NCI-H345 (cell line): ENCODE measurements around the gene PDE1C.

Experiments used
- DNase-seq: peaks from one replicate; lab custom pipeline; 2025; lab: John Stamatoyannopoulos, UW

The PDE1C gene

GRCh38 chr7:31892099-31892829, 177.9 kb downstream of the PDE1C start:
- no peak for DNase-seq

GRCh38 chr7:31890766-31891165, 179.4 kb downstream of the PDE1C start:
- DNase-seq, result no peak

- DNase-seq, result no peak
Measured at GRCh38 chr7:31890198-31890597, 180.0 kb downstream of the PDE1C start.

DNA sequence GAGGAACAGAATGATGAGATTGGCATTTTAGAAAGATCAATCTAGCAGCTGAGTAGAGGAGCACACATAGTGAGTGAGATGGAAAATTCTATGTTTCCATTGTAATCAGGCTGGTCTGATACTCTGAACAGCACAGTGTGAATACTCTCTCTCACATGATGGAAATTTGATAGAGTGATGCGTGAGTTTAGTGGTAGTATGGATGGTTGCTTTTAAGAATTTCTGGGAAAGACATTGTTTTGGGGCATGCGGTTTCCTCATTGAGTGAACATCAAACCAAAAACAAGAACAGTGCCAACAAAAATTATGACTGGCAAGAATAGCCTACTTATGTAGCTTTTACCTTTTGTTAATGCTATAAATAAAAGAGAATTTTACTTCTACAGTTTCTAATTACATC, 183.2 kb downstream of the PDE1C start:
- DNase-seq, result no peak

- no peak for DNase-seq
Measured at GRCh38 chr7:31885171-31885570, 185.0 kb downstream of the PDE1C start.

GRCh38 chr7:31883761-31884164, 186.4 kb downstream of the PDE1C start:
- DNase-seq, result no peak

GRCh38 chr7:31882187-31882586, 188.0 kb downstream of the PDE1C start:
- no peak for DNase-seq

DNA sequence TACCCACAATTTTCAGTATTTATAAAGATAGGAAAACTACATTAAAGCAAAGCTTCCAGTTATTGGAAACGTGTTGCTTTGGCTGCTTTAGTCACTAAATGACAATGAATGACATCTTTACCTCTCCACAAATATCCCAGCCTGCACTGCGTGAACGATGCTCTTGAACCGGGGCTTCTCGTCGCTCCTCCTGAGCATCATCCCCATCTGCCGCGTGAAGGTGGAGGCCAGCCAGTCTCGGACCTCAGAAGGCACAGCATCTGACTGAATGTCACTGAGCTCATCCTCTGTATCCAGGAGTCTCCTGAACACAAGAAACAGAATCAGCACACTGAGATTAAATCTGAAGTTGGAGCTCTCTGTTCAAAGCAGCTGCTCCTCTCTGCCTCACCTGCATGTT, 191.3 kb downstream of the PDE1C start:
- DNase-seq, result no peak

DNA sequence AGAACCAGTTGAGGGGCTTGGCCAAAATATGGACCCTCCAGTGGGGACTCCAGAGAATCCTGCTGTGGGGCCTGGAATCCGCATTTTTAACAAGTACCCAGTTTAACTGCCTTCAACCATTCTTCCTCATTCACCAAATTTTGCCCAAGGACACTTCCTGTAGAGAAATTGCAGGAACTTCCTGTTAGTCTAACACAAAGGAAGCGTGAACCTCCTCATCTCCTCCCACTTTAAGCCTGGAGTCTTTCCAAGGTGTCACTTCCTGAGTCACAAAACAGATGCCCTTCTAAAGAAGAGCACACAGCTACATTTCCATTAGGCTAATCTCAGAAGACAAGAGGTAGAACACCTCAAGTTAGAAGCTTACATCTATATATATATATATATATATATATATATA, 194.8 kb downstream of the PDE1C start:
- no peak for DNase-seq

- no peak for DNase-seq
Measured at GRCh38 chr7:31874631-31875386, 195.4 kb downstream of the PDE1C start.

DNA sequence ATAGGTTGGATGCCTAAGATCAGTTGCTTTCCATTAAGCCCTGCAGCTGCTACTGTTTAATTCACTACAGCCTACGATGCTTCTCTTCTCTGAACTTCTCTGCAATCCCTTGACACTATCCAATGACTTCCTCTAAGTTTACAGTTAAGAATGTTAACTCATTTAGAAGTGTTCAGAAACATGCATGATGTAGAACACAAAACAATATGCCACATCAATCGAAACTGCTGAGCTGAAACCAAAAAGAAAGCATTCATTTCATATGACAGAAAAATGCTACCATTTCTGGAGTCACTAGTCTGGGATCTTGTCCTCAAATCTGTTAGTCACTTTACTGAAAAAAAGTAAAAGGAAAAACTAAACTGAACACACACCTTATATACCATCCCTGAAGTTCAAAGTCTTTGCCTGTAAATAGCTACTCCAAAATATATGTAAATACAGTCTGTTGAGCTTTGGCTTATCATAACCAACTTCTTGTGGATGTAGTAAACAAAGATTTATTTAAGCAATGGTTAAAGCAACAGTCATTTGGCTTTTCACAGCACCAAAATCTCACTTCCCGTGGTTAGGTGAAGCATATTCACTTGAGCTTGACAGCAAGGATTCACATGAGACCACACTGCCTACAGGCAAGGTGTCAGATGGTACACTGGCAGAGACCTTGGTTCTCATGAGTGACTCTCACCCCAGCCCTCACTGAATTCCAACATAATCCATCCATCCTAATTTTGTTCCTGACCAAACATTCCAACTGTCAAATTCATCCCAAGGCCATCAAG, 196.2 kb downstream of the PDE1C start:
- no peak for DNase-seq

- DNase-seq, result no peak
Measured at GRCh38 chr7:31872545-31873370, 197.4 kb downstream of the PDE1C start.

DNA sequence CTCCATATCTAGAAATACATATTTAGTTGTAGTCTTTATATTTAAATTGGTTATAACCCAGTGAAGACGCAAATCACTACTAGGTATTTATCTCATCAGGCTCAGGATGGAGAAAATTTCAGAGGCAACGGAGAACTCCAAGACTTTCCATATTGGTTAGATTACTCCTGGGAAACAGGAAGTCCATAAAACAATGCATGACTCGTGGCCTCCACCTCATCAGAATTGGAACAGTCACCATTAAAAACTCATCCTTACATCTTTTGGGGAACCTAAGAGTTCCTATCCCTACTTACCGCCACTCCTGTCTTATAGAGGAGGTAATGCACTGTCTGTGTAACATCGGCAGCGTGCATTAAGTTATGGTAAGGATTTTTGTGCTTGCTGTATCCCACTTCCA, 205.6 kb downstream of the PDE1C start:
- no peak for DNase-seq

GRCh38 chr7:31860925-31861324, 209.3 kb downstream of the PDE1C start:
- DNase-seq, result no peak

DNA sequence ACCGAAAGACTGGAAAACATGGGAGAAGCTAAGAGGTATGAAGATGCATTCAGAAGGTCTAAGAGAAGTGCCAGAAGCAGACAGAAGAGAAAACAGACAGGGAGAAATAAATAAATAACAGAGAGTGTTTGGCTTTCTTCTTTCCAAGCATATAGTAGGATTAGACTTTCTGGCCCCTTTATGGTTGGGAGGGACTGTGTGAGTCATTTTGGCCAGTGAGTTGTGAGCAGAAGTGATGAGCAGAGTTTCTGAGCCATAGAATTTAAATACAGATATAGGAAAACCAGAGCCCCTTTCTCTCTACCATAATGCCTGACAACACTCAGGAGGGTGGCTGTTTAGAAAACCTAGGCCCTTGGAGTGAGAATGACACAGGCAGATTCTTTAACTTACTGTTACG, 212.2 kb downstream of the PDE1C start:
- DNase-seq, result no peak

GRCh38 chr7:31857172-31857571, 213.0 kb downstream of the PDE1C start:
- DNase-seq, result no peak

GRCh38 chr7:31856337-31856736, 213.9 kb downstream of the PDE1C start:
- no peak for DNase-seq

- DNase-seq, result no peak
Measured at GRCh38 chr7:31855530-31855929, 214.7 kb downstream of the PDE1C start.

DNA sequence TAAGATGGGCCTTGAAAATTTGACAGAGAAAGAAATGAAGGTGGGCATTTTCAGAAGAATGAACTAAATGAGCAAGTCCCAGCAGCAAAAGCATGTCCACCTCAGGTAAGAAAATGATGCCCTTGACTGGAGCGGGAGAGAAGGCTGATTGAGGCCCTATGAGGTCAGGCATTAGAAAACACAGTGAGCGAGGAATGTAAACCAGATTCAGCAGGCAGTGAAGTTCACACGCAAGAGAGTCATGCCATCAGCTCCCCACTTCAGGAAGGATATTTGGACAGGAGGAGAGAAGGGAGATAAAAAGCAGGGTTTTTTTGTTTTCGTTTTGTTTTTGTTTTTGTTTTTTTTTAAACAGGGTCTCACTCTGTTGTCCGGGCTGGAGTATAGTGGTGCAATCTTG, 216.8 kb downstream of the PDE1C start:
- DNase-seq, result no peak

DNA sequence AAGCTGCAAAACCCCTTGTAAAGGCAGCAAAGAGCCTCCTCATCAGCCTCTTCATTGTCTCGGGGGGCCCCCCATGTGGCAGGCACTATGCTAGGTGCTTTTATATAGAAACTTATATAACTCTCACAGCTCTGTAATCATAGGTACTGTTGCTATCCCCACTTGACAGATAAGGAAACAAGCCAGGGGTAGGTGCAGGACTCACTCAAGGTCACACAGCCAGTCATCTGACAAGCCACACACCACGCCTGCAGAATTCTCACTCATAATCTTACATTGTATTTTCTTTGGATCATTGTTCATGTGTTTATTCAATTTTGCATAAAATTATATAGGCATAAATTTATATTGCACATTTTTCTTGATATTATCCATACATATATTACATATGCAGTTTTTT, 217.7 kb downstream of the PDE1C start:
- no peak for DNase-seq

DNA sequence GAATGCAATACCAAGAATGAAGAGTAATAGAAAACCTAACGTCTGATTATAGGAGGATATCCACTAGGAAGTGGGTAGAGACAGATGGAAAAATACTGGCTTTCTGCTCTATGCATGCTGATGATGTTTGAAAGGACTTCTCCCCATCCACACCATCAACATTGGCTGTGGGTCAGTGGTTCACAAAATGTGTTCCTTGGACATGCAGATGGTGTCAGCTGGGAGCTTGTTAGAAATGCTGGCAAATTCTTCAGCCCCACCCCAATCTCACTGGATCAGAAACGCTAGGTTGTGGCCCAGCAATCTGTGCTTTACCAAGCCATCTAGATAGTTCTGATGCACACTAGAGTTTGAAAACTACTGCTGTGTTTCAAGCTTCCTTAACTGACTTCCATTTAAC, 219.1 kb downstream of the PDE1C start:
- DNase-seq, result no peak

DNA sequence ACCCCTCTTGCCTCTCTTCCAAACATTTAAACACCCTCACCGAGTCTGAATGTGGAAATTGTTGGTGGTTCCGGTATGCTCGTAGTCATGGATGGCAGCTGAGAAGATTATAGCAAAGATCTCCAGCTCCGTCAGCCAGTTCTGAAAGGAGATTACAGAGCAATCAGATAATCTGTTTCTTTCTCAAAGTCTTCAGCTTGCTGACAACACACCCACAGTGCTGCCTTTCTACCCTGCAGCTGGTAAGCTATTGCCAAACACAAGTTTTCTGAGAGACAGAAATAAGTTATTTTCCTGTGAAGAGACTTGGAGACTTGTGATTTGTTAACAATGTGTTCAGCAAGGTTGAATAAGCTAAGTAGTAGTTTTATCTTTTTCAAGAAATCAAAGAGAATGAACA, 219.6 kb downstream of the PDE1C start:
- DNase-seq, result no peak
